Measurements from ENCODE around the gene DNAJC5.

DNAJC5 gene

DNA sequence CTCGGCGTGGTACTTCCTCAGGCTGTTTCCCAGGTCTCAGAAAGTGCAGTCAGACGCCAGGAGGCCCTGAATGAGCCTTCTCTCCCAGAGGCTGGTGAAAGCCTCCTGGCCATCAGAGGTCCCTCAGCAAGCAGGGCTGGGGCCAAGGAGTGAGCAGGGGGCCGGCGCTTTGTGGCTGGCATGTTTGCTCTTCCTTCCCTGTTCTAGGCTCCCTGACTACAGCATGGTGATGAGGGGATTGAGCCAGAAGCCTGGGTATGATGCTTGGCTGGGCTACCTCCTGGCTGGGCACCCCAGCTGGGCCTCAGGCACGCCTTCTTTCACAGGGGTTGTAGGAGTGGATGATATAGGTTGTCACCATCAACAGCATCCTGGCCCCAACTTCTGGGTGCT, 11.7 kb upstream of the DNAJC5 start:
- TF ChIP-seq, protein P1, sequence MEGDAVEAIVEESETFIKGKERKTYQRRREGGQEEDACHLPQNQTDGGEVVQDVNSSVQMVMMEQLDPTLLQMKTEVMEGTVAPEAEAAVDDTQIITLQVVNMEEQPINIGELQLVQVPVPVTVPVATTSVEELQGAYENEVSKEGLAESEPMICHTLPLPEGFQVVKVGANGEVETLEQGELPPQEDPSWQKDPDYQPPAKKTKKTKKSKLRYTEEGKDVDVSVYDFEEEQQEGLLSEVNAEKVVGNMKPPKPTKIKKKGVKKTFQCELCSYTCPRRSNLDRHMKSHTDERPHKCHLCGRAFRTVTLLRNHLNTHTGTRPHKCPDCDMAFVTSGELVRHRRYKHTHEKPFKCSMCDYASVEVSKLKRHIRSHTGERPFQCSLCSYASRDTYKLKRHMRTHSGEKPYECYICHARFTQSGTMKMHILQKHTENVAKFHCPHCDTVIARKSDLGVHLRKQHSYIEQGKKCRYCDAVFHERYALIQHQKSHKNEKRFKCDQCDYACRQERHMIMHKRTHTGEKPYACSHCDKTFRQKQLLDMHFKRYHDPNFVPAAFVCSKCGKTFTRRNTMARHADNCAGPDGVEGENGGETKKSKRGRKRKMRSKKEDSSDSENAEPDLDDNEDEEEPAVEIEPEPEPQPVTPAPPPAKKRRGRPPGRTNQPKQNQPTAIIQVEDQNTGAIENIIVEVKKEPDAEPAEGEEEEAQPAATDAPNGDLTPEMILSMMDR (IDR thresholded peaks at IDR 0.05; ENCODE audit: insufficient read depth, missing control alignments) = no peak
- no peak for FAIRE-seq
- DNase-seq (ENCODE audit: insufficient read length, low spot score) = no peak

DNA sequence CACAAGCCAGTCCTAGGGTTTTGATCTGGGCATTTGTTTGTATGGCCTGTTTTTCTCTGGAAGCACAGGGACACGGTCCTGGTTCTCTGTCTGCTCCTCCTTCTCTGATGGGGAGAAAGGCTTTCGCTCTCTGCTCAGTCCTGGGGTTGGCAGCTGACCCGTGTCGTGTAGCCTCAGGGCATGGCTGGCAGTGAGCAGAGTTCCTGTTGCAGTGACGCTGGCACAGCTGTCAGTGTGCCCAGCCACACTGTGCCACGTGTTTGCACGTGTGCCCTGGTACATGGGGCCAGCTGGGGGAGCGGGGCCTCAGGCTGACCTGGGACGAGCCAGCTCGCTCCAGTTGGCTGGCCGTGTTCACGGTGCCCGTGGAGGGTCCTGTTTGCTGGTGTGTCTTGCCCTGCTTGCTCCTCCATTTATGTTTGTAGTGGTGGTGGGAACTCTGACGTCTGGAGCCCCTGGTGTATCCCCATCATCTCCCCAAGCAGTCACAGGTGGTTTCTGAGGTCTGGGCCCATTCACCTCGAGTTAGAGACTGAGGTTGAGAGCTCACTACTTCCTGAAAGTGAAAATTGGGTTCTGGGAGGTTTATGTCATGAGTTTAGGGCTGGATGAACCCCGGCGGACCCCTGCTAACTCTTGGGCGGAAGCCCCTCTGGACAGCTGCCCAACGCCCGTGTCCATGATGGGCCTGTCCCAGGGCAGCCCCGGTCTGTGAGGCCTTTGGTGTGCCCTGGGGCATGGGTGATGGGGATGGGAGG, 10.2 kb upstream of the DNAJC5 start:
- no peak for DNase-seq (ENCODE audit: insufficient read length, low spot score)
- FAIRE-seq = no peak
- TF ChIP-seq, protein P1 (IDR thresholded peaks at IDR 0.05; ENCODE audit: insufficient read depth, missing control alignments) = no peak

DNA sequence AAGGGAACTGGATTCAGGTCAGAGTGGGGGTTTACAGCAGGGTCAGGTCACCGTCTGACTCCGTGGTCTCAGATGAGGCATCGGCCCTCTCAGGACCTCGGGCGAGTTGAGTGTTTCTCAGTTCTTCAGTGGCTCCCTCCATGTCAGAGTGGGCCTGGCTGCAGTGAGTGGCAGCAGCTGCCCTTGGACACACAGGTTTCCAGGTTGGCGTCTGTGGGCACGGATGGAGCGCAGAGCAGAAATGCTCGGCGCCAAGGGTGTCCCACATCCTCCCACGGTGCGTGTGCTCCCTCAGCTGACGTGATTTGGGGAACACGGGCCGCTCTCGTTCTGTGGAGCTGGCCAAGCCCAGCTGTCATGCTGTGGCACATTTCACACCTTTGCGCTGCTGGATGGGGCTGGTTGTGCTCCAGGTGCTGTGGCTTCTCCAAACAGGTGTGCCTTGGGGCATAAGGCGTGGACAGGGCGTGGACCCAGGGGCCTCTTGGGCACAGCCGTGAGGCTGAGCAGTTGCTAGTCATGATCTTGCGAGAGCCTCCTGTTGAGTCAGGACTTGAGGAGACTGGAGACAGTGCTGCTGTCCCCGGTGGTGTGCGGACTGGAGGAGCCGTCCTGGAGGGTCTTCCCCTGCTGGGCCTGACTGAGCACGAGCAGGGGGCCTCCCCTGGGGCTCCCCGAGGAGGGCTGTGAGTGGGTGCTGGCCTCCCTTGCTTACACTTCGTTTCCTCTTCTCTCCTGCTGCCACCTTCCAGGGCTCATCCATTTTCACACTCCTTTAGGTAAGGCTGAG, 9.5 kb upstream of the DNAJC5 start:
- no peak for DNase-seq (ENCODE audit: insufficient read length, low spot score)
- TF ChIP-seq, protein P1 (IDR thresholded peaks at IDR 0.05; ENCODE audit: insufficient read depth, missing control alignments) = no peak
- FAIRE-seq = no peak

DNA sequence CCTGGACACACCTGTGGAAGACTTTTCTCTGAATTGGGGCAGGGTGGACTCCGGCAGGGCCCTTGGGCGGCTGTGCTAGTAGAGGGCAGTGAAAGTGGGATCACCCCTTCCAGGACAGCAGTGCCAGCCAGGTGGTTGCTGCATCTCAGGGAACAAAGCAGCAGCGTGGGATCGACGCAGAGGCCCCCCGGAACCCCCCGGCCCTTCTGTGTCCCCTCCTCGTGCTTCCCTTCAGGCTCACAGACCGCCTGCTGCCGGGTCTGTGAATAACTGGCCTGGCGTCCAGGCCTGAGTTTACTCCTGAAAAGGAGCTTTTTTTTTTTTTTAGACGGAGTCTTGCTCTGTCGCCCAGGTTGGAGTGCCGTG, 8.9 kb upstream of the DNAJC5 start:
- TF ChIP-seq, protein P1 (IDR thresholded peaks at IDR 0.05; ENCODE audit: insufficient read depth, missing control alignments) = no peak
- FAIRE-seq = no peak
- DNase-seq (ENCODE audit: insufficient read length, low spot score) = no peak

DNA sequence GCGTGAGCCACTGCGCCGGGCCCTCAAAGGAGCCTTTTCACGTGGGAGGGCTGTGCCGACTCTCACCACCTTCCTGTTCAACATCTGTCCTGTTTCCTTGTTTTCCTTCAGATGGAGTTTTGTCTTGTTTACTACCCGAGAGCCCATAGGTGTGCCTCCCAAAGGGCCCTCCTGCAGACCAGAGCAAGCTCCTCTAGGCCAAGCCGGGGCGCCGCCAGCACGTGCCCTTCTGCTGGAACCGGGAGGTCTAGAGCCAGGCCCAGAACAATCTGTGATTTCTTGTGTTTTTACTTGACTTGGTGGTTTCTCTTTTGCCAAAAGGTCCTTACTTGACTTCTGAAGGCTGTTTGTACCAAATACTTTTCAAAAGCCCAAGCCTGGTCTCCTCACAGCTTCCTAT, 8.0 kb upstream of the DNAJC5 start:
- TF ChIP-seq, protein P1 (IDR thresholded peaks at IDR 0.05; ENCODE audit: insufficient read depth, missing control alignments) = no peak
- DNase-seq (ENCODE audit: insufficient read length, low spot score) = no peak
- no peak for FAIRE-seq

DNA sequence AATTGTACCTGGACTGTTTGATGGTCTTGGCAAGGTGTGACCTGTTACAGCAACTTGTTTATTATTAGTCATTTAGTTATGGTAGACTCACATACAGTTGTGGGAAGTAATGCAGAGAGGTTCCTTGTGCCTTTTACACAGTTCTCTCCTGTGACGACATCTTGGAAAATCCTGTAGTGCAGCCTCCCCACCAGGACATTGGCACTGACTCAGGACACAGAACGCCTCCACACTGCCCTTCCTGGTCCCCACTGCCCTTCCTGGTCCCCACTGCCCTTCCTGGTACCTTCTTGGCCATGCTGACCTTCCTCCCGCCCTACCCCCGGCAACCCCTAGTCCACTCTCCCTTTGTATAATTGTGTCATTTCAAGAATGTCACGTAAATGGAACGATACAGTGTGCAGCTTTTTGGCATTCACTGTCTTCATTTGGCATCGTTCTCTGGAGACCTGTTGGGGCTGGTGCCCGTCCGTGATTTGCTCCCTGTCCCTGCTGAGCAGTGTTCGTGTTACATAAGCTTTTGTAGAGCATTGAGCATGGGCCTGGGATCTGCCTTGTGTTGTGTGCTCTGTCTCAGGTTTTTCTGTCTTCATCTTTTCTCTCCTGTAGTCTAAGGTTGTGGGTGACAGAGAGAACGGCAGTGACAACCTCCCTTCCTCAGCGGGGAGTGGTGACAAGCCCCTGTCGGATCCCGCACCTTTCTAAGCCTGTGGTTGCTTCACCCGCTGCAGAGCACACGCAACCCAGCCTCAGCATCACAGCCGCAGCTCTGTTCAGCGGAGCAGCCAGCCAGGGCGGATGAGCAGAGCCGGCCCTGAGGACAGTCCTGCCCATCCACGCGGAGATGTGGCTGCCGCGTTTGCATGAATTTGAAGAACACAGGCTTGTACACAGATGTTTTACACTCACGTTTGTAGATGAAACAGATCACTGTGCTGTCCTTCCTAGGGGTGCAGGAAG, 5.4 kb upstream of the DNAJC5 start:
- TF ChIP-seq, protein P1 (IDR thresholded peaks at IDR 0.05; ENCODE audit: insufficient read depth, missing control alignments) = no peak
- DNase-seq (ENCODE audit: insufficient read length, low spot score) = no peak
- no peak for FAIRE-seq

Data from D721Med (cell line).